Cardiac muscle cell (in vitro differentiated cells and primary cell): Measurements from ENCODE around the gene MED13L. TPM values are rescaled to one million over a fixed set of nuclear protein-coding genes. Genes with fewer than 3 reads are reported as not detected.
A peak's percentile ranks its signal among the peaks of the same experiment; 100 is the strongest.

ENCODE experiments used
- DNase-seq, 2 donors: peaks; one replicate each; pipeline versions ENCODE4 v3.0.0 to v3.0.0-alpha.2; 2010 to 2017; ENCODE audit warnings: low read depth in 1 of 2, low spot score in 1 of 2
- H3K27ac ChIP-seq: fragments of 200-600 bp; sonication (generic); 2 replicates; pipeline ENCODE4 v1.5.1; 2016
- H3K27me3 ChIP-seq: fragments of 200-600 bp; sonication (generic); 2 replicates; pipeline ENCODE4 v1.6.0; 2016; ENCODE audit warnings: control low read depth
- H3K36me3 ChIP-seq: fragments of 200-600 bp; sonication (generic); 2 replicates; pipeline ENCODE4 v1.5.1; 2016; ENCODE audit warnings: control low read depth
- H3K4me1 ChIP-seq: fragments of 200-600 bp; sonication (generic); 2 replicates; pipeline ENCODE4 v1.8.1; 2017; ENCODE audit warnings: low read depth, mild to moderate bottlenecking, mixed run types
- H3K4me3 ChIP-seq: fragments of 200-600 bp; sonication (generic); 2 replicates; pipeline ENCODE4 v1.5.1; 2016; ENCODE audit warnings: mild to moderate bottlenecking
- H3K9me3 ChIP-seq: fragments of 200-600 bp; sonication (generic); 2 replicates; pipeline ENCODE4 v1.5.1; 2017; ENCODE audit warnings: low read depth, mild to moderate bottlenecking, control low read depth
- CTCF ChIP-seq: IDR thresholded peaks from 2 replicates; pipeline ENCODE4 v1.5.1; 2012; ENCODE audit warnings: low read depth, mild to moderate bottlenecking, low read length
- polyA plus RNA-seq: library from polyadenylated mRNA; unstranded; fragments of >200 nt; fragmentation: Nextera tagmentation; extraction: Ambion mirVana; gene quantifications from 2 replicates; pipeline ENCODE4 v1.2.1, GENCODE V29; 2016
- total RNA-seq: library from RNA; depleted of rRNA; stranded (reverse); fragments of >200 nt; gene quantifications from 2 replicates; pipeline ENCODE4 v1.2.3, GENCODE V29; 2016

The MED13L gene
- total and polyA plus RNA-seq, 2 experiments from 2014 or later, result 31.3 to 94.3 TPM

DNA sequence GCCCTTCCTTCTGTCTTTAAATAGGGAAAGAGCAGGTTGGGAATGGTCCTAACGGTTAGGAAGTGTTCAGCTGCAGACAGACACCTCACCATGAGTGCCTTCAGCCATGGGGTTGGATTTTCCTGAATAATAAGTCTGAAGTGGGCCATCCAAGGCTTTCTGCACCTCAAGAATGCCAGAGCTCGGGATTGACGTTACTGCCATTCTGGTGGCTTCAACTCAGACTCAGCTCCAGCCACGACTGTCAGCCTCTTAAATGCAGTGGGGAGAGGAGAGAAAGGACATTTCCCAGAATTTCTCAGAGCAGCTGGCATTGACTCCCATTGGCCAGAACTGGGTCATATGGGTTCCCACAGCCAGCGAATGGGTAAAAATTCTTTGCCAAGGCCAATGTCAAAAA is 363.4 kb downstream of the MED13L start:
- H3K27me3 ChIP-seq, result peaks cover 30% of the 10 kb centered on the region
- no peaks in the 10 kb centered on the region for H3K36me3 ChIP-seq

GRCh38 chr12:115912440-115912839 is 365.1 kb downstream of the MED13L start:
- H3K4me3 ChIP-seq, result no peak overlapping the region

More for the DNA sequence above, 363.4 kb downstream of the MED13L start:
- TF ChIP-seq CTCF, result no peak
- no peak for DNase-seq
- Histone ChIP-seq H3K9me3 (no peaks in the 10 kb centered on the region), H3K27ac (no peak overlapping the region), H3K4me1 (no peaks in the 10 kb centered on the region), H3K4me3 (no peak overlapping the region)

GRCh38 chr12:115911360-115911759 is 366.1 kb downstream of the MED13L start:
- TF ChIP-seq CTCF, result no peak
- H3K4me1 ChIP-seq, result no peaks in the 10 kb centered on the region
- peaks cover 11% of the 10 kb centered on the region for H3K27me3 ChIP-seq
- no peaks in the 10 kb centered on the region for H3K36me3 ChIP-seq
- no peaks in the 10 kb centered on the region for H3K9me3 ChIP-seq
- no peak overlapping the region for H3K4me3 ChIP-seq
- H3K27ac ChIP-seq, result no peak overlapping the region
- no peak for DNase-seq

More at GRCh38 chr12:115912440-115912839, 365.1 kb downstream of the MED13L start:
- no peak for DNase-seq
- no peak overlapping the region for H3K27ac ChIP-seq
- peaks cover 17% of the 10 kb centered on the region for H3K27me3 ChIP-seq
- H3K9me3 ChIP-seq, result no peaks in the 10 kb centered on the region
- H3K4me1 ChIP-seq, result no peaks in the 10 kb centered on the region
- H3K36me3 ChIP-seq, result no peaks in the 10 kb centered on the region
- no peak for TF ChIP-seq CTCF

DNA sequence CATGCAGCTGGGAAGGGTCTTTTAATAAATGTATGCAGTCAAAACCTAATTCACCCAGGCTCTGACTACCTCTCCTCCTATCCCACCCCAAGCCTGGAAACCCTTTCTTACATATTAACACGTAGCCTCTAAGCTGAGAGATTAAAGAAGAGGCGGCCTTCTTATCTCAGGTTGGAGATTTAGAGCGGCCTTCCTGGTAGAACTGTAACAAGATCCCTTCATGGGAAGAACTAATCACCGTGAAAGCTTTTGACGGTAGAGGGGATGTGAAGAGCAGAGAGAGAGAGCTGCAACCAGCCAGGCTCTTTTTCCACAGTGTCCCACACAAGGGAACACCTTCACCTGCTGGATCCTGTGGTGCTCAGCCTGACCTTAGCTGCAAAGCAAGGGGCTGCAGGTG is 367.4 kb downstream of the MED13L start:
- no peak for TF ChIP-seq CTCF
- no peak overlapping the region for H3K4me3 ChIP-seq
- peak in 1 of 2 donors; percentile 38 for DNase-seq
- H3K9me3 ChIP-seq, result no peaks in the 10 kb centered on the region
- H3K36me3 ChIP-seq, result no peaks in the 10 kb centered on the region
- no peaks in the 10 kb centered on the region for H3K27me3 ChIP-seq
- no peaks in the 10 kb centered on the region for H3K4me1 ChIP-seq
- no peak overlapping the region for H3K27ac ChIP-seq
